GM19438 (cell line): ENCODE results near the gene SCYGR7.
"Not testable (repeated sequence)": the region's sequence is repeated elsewhere in the genome, so short reads cannot be mapped to it uniquely, and the experiment has no call there.

Experiments used
- ATAC-seq: cut with Tn5 transposase; IDR thresholded peaks from one replicate; pipeline ENCODE4 v1.9.1; 2021; ENCODE audit warnings: low read depth; ENCODE audit not compliant: unreplicated experiment

SCYGR7 gene

GRCh38 chr2:227756261-227756660 is 28.1 kb downstream of the SCYGR7 start:
- ATAC-seq, result not testable (repeated sequence)

GRCh38 chr2:227759411-227760118 is 31.4 kb downstream of the SCYGR7 start:
- no peak for ATAC-seq

GRCh38 chr2:227761740-227762476 is 33.8 kb downstream of the SCYGR7 start:
- no peak for ATAC-seq

- ATAC-seq, result no peak
Observed at GRCh38 chr2:227765788-227766372, 37.7 kb downstream of the SCYGR7 start.

GRCh38 chr2:227766373-227766883 is 38.3 kb downstream of the SCYGR7 start:
- peak; percentile 98 for ATAC-seq

- ATAC-seq, result no peak
Observed at GRCh38 chr2:227767830-227768229, 39.7 kb downstream of the SCYGR7 start.

GRCh38 chr2:227772197-227772661 is 44.1 kb downstream of the SCYGR7 start:
- ATAC-seq, result no peak

- ATAC-seq, result no peak
Observed at GRCh38 chr2:227772932-227773331, 44.8 kb downstream of the SCYGR7 start.

- ATAC-seq, result no peak
Observed at GRCh38 chr2:227774011-227774624, 46.0 kb downstream of the SCYGR7 start.

- ATAC-seq, result no peak
Observed at GRCh38 chr2:227774895-227775842, 47.0 kb downstream of the SCYGR7 start.
